Stimulated activated CD8-positive, alpha-beta memory T cell treated with anti-CD3 and anti-CD28 coated beads, Interleukin-12 subunit alpha, Interleukin-12 subunit beta, amount 100 ng/mL, for 24 hours (primary cell): ENCODE results near the gene RAP1GAP.

Experiments
- DNase-seq: peaks from one replicate; pipeline ENCODE4 v3.0.0-alpha.2; 2020; ENCODE audit errors: extremely low read depth

Gene RAP1GAP

GRCh38 chr1:21592086-21592865, 76.9 kb downstream of the RAP1GAP start:
- DNase-seq = no peak

DNA sequence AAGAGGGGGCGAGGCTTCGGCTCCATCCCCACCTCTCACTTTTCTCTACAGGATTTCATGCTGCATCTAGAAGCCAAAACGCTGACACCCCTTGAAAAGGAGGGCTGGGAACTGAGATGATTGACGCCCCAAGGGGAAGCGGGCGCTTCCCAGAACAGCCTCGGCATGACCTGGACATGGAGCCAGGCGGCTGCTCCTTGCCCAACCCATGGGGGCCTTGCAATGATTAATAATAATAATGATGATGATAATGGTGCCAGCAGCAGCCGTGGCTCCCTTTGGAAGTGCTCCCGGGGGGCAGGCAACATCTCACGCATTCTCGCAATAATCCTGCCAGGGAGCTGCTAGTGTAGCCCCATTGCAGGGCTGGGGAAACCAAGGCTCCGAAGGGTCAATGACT, 78.2 kb downstream of the RAP1GAP start:
- DNase-seq = no peak

DNA sequence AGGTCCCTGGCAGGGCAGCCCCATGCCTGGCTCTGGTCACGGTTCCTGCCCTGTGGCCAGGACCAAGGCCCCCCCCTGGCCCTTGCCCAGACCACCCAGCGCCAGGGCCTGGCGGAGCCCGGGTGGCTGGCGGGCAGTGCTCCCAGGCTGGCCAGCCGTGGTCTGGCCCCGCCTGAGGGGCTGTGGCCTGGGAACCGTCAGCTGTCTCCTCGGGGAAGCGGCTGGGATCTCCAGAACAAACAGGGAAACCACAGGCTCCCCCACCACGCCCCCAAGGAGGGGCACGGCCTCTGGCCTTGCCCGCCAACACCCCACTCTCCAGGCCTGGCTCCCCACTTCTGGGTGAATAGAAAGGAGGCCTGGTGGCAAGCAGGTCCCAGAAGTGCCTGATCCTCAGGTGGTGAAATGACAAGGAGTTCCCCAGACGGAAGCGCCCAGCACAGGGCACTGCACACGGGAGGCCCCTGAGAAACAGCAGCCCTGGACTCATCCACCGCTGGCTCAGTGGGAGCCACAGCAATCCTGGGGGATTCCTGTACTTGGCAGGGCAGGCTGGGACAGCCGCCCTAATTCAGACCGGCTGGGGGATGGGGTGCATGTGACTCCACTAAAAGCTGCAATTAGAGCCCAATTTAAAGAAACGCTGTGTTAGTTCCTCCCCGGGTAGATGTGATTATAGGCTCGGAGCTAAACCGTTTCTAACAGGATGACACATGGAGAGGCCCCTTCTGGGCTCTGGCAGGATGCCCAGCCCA, 78.9 kb downstream of the RAP1GAP start:
- DNase-seq = no peak

GRCh38 chr1:21589618-21590017, 79.5 kb downstream of the RAP1GAP start:
- DNase-seq = no peak

DNA sequence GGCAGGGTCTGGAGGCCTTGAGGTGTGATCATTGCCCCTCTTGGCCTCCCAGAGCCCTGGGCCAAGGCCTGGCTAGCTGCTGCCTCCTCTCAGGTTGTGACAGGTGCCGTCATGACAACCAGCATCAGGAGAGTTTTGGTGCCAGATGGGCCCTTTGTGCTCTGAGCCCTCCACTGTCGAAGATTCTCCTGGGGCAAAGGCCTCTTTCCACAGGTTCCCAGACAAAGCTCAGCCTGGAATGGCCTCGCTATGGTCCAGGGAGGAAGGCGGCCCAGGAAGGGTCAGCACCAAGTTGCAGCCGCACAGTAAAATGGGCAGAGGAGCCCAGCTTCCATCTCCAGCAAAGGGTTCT, 81.6 kb downstream of the RAP1GAP start:
- DNase-seq = no peak

DNA sequence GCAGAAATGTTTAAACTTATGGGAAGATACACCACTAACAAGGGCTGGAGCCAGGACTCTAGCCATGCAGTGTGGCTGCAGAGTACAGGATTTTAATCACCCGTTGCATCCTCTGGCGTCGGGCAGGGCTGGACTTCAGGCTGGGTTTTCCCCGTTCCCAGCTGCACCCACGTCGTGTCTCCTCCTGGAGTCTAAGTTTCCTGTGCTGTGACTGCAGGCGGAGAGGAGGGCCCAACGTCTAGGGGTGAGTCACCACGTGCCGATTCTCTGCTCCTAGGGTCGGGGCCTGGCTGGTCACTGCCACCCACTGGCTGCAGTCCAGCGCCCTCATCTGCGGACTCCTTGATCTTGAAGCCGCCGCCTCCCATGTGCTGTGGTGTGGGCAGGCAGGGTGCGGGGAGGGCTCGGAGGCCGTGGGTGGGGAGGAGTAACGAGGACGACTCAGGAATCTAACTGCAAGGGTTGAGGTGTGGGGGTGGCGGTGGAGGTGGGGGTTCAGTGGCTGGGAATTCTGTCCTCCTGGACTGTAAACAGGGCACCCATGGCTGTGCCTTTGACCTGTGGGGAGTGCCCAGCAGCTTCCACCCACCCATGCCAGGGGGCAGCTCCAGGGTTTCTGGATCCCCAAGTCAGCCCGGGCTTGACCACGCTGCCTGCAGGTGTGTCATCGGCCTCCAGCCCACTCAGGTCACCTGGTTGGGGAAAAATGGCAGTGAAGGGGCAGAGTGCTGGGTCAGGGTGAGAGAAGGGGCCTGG, 82.1 kb downstream of the RAP1GAP start:
- no peak for DNase-seq

DNA sequence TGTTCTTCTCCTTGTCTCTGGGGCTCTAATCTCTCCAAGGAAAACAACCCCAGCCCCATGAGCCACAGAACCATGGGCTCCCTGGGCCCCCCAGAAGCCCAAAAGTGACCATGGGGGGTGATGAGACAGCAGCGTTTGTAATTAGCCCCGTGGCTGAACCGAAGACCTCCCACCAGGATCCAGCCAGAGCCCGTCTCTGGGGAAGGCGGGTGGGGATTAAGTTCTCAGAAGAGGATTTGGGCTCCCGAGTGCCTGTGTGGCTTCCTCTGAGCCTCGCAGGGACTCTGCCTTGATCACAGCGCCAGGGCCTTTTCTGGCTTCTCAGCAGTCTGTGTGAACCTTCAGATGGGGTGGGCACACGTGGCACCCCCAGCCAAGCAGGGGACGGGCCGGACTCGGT, 82.9 kb downstream of the RAP1GAP start:
- no peak for DNase-seq

GRCh38 chr1:21585037-21585436, 84.1 kb downstream of the RAP1GAP start:
- DNase-seq = no peak

DNA sequence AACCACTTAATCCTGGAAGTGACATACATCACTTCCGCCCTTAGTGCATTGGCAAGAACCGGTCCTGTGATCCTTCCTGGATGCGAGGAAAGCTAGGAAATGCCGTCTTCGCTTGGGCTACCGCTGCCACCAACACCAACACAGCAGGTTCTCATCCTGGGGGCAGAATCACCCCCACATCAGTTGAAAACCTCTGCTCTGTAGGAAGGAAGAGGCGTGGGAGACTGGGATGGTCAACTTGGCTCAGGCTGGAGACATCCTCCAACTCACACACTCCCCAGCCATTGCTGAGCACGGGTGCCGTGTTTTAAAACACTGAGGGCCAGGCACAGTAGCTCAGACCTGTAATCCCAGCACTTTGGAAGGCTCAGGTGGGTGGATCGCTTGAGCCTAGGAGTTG, 85.1 kb downstream of the RAP1GAP start:
- DNase-seq = no peak

- no peak for DNase-seq
Observed at GRCh38 chr1:21579791-21580190, 89.4 kb downstream of the RAP1GAP start.

DNA sequence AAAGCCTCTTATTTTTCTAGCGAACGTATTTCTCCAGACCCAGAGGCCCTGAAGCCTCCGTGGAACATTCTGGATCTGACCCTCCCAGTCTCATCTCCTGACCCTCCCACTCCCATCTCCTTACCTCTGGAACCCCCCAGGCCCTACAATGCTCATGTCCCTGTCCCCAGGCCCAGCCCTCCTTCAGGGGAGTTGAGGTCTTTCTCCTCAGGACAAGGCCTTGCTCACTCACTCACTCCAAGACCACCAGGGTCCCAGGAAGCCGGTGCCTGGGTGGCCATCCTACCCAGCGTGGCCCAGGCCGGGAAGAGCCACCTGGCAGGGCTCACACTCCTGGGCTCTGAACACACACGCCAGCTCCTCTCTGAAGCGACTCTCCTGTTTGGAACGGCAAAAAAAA, 91.2 kb downstream of the RAP1GAP start:
- no peak for DNase-seq

GRCh38 chr1:21577324-21577723, 91.8 kb downstream of the RAP1GAP start:
- no peak for DNase-seq

DNA sequence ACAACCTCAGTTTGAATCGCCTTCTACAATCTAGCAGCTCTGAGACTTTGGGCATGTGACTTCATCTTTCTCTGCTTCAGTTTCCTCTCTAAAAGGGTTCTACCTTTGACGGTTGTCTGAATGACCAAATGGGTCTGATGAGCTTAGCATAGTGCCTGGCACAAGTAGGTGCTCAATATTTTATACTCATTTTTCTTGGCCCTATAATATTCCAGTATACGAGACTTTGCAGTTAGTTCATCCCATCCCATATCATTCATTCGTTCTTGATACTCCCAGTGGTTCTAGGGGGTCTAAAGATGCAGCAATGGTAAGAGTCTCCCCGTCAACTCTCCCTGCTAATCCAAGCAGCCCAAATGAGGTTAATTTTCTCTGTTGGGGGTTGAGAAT, 92.4 kb downstream of the RAP1GAP start:
- DNase-seq = no peak

- DNase-seq = no peak
Observed at GRCh38 chr1:21576031-21576797, 92.9 kb downstream of the RAP1GAP start.

GRCh38 chr1:21575351-21575942, 93.7 kb downstream of the RAP1GAP start:
- DNase-seq = no peak

GRCh38 chr1:21574466-21575151, 94.5 kb downstream of the RAP1GAP start:
- no peak for DNase-seq

DNA sequence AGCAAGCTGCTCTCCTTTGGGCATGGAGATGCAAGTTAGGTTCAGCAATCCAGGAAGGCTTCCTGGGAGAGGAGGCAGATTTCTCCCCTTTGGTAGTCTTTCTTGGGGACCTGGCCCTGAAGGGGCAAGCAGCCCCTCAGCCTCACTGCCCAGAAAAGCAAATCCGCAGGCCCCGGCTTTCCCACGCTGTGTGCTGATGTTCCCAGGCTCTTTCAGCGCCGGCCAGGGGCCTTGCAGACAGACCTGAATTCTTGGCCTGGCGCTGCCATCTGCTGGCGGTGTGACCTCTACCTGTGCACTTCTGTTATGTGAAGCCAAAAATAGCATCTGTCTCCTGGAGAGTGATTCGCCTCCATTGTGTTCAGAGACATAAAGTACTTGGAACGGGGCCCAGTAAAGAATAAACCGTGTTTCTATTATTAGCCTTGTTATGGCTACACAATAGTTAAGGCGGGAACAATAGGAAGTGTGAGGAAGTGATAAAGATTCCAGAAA, 95.1 kb downstream of the RAP1GAP start:
- no peak for DNase-seq

DNA sequence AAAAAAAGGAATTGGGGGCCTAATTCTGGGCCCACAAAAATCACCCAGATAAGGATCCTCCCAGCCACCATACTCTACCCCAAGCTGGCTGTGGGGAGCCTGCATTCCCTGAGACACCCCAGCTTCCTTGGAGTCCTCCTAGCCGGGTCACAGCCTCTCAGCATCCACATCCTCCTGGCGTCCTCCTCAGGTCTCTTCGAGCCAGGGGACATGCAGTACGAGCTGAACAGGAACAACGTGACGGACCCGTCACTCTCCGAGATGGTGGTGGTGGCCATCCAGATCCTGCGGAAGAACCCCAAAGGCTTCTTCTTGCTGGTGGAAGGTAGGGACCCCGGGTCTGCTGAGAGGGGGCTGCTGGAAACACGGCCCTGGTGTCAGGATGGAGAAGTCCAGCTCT, 95.7 kb downstream of the RAP1GAP start:
- no peak for DNase-seq

DNA sequence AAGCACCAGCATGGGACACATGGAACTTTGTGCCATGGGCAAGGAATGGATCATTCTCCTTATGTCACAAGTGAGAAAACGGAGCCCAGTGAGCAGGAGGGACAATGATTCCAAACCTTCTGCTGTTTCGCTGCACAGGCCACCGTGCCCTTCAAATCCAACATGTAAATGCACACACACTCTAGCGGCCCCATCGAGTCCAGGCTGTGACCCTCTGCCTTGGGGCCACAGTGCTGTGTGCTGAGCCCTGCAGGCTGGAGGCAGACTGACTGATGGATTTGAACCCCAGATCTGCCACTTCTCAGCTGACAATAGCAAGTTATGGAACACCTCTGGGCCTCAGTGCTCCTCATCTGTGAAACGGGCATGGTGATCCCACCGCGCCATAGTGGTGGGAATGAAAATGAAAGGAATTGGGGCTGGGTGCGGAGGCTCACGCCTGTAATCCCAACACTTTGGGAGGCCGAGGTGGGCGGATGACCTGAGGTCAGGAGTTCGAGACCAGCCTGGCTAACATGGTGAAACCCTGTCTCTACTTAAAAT, 96.4 kb downstream of the RAP1GAP start:
- DNase-seq = no peak

DNA sequence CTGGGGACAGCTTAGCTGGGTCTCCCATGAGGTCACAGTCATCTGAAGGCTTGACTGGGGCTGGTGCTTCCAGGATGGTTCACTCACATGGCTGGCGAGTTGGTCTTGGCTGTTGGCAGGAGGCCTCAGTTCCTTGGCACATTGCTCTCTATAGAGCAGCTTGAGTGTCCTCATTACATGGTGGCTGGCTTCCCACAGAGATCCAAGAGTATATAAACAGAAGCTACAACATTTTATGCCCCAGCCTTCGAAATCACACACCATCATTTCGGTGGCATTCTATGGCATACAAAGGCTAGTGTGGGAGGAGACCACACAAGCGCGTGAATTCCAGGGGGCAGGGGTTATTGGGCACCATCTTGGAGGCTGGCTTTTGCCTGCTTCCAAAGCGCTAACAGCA, 96.9 kb downstream of the RAP1GAP start:
- DNase-seq = no peak

DNA sequence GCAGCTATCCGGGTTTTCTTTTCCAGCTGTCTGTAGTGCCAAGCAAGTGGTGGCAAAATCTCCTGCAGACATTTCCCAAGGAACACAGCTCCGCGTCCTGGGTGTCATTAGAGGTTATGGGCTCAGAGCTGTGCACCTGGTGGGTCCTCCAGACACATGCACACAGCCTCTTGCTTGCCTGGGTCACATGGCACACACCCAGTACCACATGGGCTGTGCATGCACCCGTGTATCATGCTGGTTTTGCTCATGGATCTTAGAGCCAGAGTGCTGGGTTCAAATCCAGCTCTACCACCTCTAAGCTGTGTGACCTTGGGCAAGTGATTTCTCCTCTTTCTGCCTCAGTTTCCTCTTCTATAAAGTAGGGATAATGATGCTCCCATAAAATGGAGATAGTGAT, 98.3 kb downstream of the RAP1GAP start:
- no peak for DNase-seq
